IPS DF 6.9 (cell line): ENCODE measurements around the gene KRTAP9-9.
"Not testable (repeated sequence)": the region's sequence is repeated elsewhere in the genome, so short reads cannot be mapped to it uniquely, and the experiment has no call there.

Source experiments
- DNase-seq: peaks from one replicate; pipeline ENCODE4 v3.0.0-alpha.2; 2013; ENCODE audit warnings: low read depth, low spot score
- H3K27ac ChIP-seq: one replicate; pipeline ENCODE4 v1.5.1; 2013; ENCODE audit warnings: low read length, control low read depth
- H3K27me3 ChIP-seq: 2 replicates; pipeline ENCODE4 v1.6.1; 2013; ENCODE audit warnings: mild to moderate bottlenecking, low read length; ENCODE audit not compliant: control insufficient read depth, insufficient read depth
- H3K36me3 ChIP-seq: 2 replicates; pipeline ENCODE4 v1.6.1; 2013; ENCODE audit warnings: low read length; ENCODE audit not compliant: control insufficient read depth, insufficient read depth
- H3K4me1 ChIP-seq: 2 replicates; pipeline ENCODE4 v1.6.1; 2013; ENCODE audit warnings: low read length; ENCODE audit not compliant: control insufficient read depth, insufficient read depth
- H3K4me3 ChIP-seq: 2 replicates; pipeline ENCODE4 v1.5.1; 2013; ENCODE audit warnings: mild to moderate bottlenecking, low read length
- H3K9me3 ChIP-seq: 2 replicates; pipeline ENCODE4 v1.6.1; 2013; ENCODE audit warnings: low read length, inconsistent platforms; ENCODE audit not compliant: control insufficient read depth, insufficient read depth
- WGBS: extraction: QIAGEN DNeasy Blood & Tissue Kit; methylation state at CpG from one replicate; pipeline ENCODE4 v1.1.7; 2013; ENCODE audit warnings: mixed read lengths, missing lambda C conversion rate; ENCODE audit not compliant: insufficient read length, insufficient coverage; 5-methylcytosine and 5-hydroxymethylcytosine counted together

The KRTAP9-9 gene

DNA sequence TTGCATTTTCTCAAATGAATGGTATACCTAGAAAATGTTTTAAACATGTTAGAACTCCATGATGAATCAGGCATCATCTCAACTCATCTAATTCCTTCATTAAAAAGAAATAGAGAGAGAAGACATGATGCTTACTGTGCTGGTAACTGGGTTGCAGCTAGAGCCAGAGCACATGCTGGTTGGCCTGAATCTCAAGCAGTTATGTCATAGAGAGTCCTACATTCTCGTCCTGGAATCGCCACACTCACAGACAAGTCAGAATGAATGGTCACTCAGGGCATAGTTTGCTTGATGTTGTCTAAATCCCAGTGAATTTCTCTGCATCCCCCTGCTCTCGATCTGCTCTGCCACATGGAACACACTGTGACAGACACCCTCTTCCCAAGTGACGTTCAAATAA lies 18.1 kb upstream of the KRTAP9-9 start:
- H3K9me3 ChIP-seq, H3K27me3 ChIP-seq, H3K4me3 ChIP-seq, H3K4me1 ChIP-seq, DNase-seq, H3K36me3 ChIP-seq, H3K27ac ChIP-seq: not testable (repeated sequence)
- no CpG with 5 or more reads among the region's 4 CpGs for WGBS

DNA sequence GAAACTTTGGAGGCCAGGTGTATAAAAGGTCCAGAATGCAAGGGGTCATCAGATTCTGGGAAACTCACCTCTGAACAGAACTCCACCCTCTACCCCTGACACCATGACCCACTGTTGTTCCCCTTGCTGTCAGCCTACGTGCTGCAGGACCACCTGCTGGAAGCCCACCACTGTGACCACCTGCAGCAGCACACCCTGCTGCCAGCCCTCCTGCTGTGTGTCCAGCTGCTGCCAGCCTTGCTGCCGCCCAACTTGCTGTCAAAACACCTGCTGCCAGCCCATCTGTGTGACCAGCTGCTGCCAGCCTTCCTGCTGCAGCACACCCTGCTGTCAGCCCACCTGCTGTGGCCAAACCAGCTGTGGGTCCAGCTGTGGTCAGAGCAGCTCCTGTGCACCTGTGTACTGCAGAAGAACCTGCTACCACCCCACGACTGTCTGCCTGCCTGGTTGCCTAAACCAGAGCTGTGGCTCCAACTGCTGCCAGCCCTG lies 17.2 kb upstream of the KRTAP9-9 start, which contains the start of gene KRTAP9-8:
KRTAP9-8 (plus strand) TSS at position 51 of the 489 bp plus-strand sequence; CDS start at position 104, 53 bp downstream.
- H3K4me1 ChIP-seq, DNase-seq, H3K27me3 ChIP-seq, H3K4me3 ChIP-seq, H3K36me3 ChIP-seq, H3K9me3 ChIP-seq, H3K27ac ChIP-seq: not testable (repeated sequence)
- no CpG with 5 or more reads among the region's 3 CpGs for WGBS

DNA sequence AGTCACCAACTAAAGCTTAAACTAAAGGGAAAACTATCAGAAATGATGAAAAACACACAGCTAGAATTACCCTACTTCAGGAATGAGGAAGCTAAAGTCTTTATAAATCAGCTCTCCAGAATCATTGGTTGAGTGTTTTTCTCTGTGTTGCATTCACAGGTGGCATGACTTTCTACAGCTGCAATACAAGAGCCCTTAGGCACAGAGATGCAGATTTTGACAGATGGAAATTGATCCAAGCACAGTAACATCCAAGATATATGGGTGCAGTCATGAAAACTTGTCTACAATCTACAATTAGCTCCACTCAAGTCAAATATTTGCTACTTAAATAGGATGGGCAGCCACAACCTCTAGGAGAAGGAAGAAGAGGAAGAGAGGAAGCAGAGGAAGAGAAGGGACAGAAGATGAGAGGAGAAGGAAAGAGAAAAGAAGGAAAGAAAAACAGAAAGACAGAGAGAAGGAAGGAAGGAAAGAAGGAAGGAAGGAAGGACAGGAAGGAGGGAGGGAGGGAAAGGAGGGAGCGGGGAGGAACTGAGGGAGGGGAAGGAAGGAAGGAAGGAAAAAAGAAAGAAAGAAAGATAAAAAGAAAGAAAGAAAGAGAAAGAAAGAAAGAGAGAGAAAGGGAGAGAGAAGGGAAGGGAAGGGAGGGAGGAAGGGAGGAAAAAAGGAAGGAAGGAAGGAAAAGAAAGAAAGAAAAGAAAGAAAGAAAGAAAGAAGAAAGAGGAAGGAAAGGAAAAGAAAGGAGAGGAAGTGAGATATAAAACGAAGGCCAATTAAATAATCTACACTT lies 8.0 kb upstream of the KRTAP9-9 start:
- not testable (repeated sequence) for DNase-seq, H3K4me1 ChIP-seq, H3K27me3 ChIP-seq, H3K4me3 ChIP-seq, H3K27ac ChIP-seq, H3K9me3 ChIP-seq, H3K36me3 ChIP-seq
- no CpG with 5 or more reads among the region's 2 CpGs for WGBS

GRCh38 chr17:41249637-41250240 lies 5.4 kb upstream of the KRTAP9-9 start, which contains the start of gene KRTAP9-4:
Gene KRTAP9-4 (plus strand): TSS chr17:41249687. CDS start chr17:41249721, 34 bp downstream.
- not testable (repeated sequence) for H3K4me3 ChIP-seq, H3K36me3 ChIP-seq, DNase-seq, H3K27me3 ChIP-seq, H3K4me1 ChIP-seq, H3K9me3 ChIP-seq, H3K27ac ChIP-seq
- no CpG with 5 or more reads among the region's 2 CpGs for WGBS

GRCh38 chr17:41251261-41251660 lies 3.9 kb upstream of the KRTAP9-9 start:
- Histone ChIP-seq H3K4me1 (no peaks in the 10 kb centered on the region), H3K4me3 (no peak overlapping the region), H3K36me3 (no peaks in the 10 kb centered on the region), H3K27me3 (no peaks in the 10 kb centered on the region), H3K9me3 (no peaks in the 10 kb centered on the region), H3K27ac (no peak overlapping the region)
- DNase-seq = no peak
- no CpG with 5 or more reads among the region's 1 CpG for WGBS

DNA sequence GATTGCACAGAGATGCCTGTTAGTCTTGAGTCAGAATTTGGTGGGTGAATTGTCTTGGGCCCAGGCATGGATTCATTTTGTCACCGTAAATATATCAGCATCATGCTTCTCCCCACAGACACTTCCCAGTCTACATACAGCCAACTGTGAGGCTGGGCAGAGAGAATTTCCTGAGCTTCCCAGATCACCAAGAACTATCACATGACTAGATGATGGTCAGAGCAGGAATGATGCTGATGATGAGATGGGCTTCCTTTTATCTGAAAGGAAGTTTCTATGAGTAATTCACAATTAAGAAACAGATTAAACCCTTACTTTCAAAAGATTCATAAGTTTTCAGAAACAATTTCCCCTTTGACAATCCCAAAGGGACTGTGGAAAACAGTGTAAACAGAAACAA lies 323 bp upstream of the KRTAP9-9 start:
- H3K9me3 ChIP-seq = no peaks in the 10 kb centered on the region
- no peak overlapping the region for H3K4me3 ChIP-seq
- H3K27ac ChIP-seq = no peak overlapping the region
- no peaks in the 10 kb centered on the region for H3K4me1 ChIP-seq
- no peaks in the 10 kb centered on the region for H3K36me3 ChIP-seq
- H3K27me3 ChIP-seq = no peaks in the 10 kb centered on the region
- no peak for DNase-seq
- WGBS = no CpG with 5 or more reads among the region's 1 CpG

DNA sequence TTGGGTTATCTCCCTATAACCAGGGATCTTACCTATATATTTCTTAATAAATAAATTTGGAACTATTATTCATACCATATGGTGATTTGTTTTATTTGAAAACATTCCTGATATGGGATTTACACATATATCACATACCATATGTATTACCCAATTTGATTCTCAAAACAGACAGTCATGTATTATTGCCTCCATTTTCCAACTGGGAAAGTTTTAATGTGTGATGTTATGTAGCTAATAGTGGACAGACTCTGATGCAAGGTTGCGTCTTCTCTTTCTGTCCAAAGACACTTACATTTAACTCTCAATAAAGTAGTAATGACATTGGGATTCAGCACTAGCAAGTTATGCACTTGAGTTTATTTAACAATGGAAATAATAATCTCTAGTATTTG lies 1.1 kb downstream of the KRTAP9-9 start:
- no peak overlapping the region for H3K4me3 ChIP-seq
- H3K4me1 ChIP-seq = no peaks in the 10 kb centered on the region
- H3K9me3 ChIP-seq = no peaks in the 10 kb centered on the region
- no peaks in the 10 kb centered on the region for H3K36me3 ChIP-seq
- WGBS = no CpG with 5 or more reads among the region's 1 CpG
- no peak overlapping the region for H3K27ac ChIP-seq
- H3K27me3 ChIP-seq = no peaks in the 10 kb centered on the region
- no peak for DNase-seq

GRCh38 chr17:41258406-41258805 lies 3.2 kb downstream of the KRTAP9-9 start:
- no peaks in the 10 kb centered on the region for H3K4me1 ChIP-seq

DNA sequence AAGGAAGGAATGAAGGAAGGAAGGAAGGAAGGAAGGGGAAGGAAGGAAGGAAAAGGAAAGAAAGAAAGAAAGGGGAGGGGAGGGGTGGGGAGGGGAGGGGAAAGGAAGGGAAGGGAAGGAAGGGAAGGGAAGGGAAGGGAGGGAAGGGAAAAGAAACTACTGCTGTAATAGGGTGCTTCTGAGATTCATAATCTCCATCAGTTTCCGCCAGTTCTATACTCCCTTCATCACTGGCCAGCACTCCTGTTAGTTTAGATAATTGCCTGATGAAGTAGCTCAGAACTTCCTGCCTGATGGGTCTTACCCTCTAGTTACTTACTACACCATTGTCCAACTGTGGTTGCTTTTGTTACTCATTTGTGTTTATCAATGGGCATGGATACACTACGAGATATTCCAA lies 8.0 kb downstream of the KRTAP9-9 start:
- no peak for DNase-seq
- WGBS = no CpG with 5 or more reads among the region's 2 CpGs
- no peaks in the 10 kb centered on the region for H3K9me3 ChIP-seq
- no peak overlapping the region for H3K4me3 ChIP-seq
- H3K27me3 ChIP-seq = no peaks in the 10 kb centered on the region
- H3K36me3 ChIP-seq = no peaks in the 10 kb centered on the region
- H3K4me1 ChIP-seq = no peaks in the 10 kb centered on the region
- H3K27ac ChIP-seq = no peak overlapping the region

More at GRCh38 chr17:41258406-41258805, 3.2 kb downstream of the KRTAP9-9 start:
- Histone ChIP-seq H3K9me3 (no peaks in the 10 kb centered on the region), H3K27ac (no peak overlapping the region), H3K36me3 (no peaks in the 10 kb centered on the region), H3K4me3 (no peak overlapping the region), H3K27me3 (no peaks in the 10 kb centered on the region)
- no peak for DNase-seq

GRCh38 chr17:41264599-41264998 lies 9.4 kb downstream of the KRTAP9-9 start:
- Histone ChIP-seq H3K27ac (no peak overlapping the region), H3K4me1 (no peaks in the 10 kb centered on the region), H3K27me3 (no peaks in the 10 kb centered on the region), H3K4me3 (no peak overlapping the region), H3K9me3 (no peaks in the 10 kb centered on the region), H3K36me3 (no peaks in the 10 kb centered on the region)
- WGBS = no CpG with 5 or more reads among the region's 3 CpGs
- DNase-seq = no peak
